ENCODE measurements around the gene SLC39A11.
"Not testable (repeated sequence)": the region's sequence is repeated elsewhere in the genome, so short reads cannot be mapped to it uniquely, and the experiment has no call there.

- TF ChIP-seq ZFP3 (CRISPR knock-in tag; IDR thresholded peaks at IDR 0.05); RARB (CRISPR knock-in tag; IDR thresholded peaks at IDR 0.05); ZNF8 (CRISPR knock-in tag; IDR thresholded peaks at IDR 0.05); PATZ1 (CRISPR knock-in tag; IDR thresholded peaks at IDR 0.05; ENCODE audit: borderline replicate concordance); ZFP30 (CRISPR knock-in tag; IDR thresholded peaks at IDR 0.05); SNAI2 (CRISPR knock-in tag; IDR thresholded peaks at IDR 0.05); CSRNP3 (CRISPR knock-in tag; IDR thresholded peaks at IDR 0.05); CSDC2 (CRISPR knock-in tag; IDR thresholded peaks at IDR 0.05); ZNF565 (CRISPR knock-in tag; conservative IDR thresholded peaks at IDR 0.05; ENCODE audit: low read depth); ZC3H10 (CRISPR knock-in tag; IDR thresholded peaks at IDR 0.05); TCF4 (CRISPR knock-in tag; IDR thresholded peaks at IDR 0.05; ENCODE audit: borderline replicate concordance); CREB5 (CRISPR knock-in tag; IDR thresholded peaks at IDR 0.05; ENCODE audit: low read depth); ISL1 (CRISPR knock-in tag; IDR thresholded peaks at IDR 0.05): not testable (repeated sequence)
Observed at GRCh38 chr17:73097973-73098765, 5.7 kb upstream of the SLC39A11 start.

All from SK-N-SH treated with all-trans-retinoic acid at 6 μM for 48 hours (cell line).